ENCODE data around the gene DHODH.
"Not testable (repeated sequence)": the region's sequence is repeated elsewhere in the genome, so short reads cannot be mapped to it uniquely, and the experiment has no call there.

DHODH gene

DNA sequence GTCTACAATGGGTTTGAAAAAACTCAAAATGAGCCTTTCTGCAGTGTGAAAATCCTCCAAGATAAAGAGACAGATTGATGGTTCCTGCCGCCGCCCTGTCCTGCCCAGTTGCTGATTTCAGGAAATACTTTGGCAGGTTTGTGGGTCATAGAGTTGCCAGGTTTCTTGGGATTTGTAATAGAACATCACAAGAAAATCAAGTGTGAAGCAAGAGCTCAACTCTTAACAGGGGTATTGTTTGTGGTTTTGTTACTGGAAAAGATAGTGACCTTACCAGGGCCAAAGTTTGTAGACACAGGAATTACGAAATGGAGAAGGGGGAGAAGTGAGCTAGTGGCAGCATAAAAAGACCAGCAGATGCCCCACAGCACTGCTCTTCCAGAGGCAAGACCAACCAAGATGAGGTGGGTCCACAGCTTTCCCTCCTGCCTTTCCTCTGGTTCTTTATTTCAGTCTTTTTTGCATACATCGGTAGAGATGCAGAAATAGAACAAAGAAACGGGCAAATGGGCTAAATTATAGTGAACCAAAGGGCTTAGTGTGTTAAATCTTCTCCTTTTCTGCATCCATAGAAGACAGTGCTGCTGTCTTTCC lies 45.8 kb downstream of the DHODH start, which contains the start of gene HP:
Gene HP (plus strand): TSS at position 252 of the 594 bp plus-strand sequence. CDS start 148 bp downstream, at position 400.
- not testable (repeated sequence) for DNase-seq (ENCODE audit: low read depth in 3 of 3)

DNA sequence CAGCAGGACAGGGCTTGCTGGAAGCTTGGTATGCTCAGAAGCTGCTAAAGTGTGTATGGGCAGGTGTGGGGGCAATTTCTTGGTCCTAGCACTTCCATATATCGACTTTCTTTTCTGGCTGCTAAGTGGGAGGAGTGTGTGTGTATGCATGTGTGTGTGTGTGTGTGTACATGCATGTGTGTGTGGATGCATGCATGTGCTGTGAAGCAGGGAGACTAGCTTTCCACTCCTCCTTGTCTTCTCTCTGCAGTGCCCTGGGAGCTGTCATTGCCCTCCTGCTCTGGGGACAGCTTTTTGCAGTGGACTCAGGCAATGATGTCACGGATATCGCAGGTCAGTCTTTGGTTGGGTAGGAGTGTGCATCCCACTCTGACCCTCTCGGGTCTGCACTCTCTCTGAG lies 47.4 kb downstream of the DHODH start:
- DNase-seq (ENCODE audit: low read depth in 3 of 3), result no peak

DNA sequence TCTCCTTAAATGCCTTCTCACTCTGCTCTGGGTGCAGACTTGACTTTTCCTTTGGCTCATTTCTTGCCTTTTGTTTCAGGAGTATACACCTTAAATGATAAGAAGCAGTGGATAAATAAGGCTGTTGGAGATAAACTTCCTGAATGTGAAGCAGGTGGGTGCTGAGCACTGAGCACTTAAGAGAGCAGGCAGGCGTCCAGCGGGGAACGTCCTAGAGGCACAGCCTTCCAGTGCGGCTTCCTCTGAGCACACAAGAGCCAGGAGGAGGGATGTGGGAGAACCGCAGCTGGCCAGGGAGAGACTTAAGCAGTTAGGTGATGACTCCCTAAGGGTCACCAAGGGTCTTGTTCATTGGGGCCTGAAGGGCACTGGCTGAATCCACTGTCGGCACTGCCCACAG lies 48.8 kb downstream of the DHODH start:
- DNase-seq (ENCODE audit: low read depth in 3 of 3), result not testable (repeated sequence)

DNA sequence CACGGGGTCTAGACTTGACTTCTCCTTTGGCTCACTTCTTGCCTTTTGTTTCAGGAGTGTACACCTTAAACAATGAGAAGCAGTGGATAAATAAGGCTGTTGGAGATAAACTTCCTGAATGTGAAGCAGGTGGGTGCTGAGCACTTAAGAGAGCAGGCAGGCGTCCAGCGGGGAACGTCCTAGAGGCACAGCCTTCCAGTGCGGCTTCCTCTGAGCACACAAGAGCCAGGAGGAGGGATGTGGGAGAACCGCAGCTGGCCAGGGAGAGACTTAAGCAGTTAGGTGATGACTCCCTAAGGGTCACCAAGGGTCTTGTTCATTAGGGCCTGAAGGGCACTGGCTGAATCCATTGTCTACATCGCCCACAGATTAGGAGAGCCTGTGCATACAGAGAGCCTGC lies 50.5 kb downstream of the DHODH start:
- DNase-seq (ENCODE audit: low read depth in 3 of 3), result not testable (repeated sequence)

DNA sequence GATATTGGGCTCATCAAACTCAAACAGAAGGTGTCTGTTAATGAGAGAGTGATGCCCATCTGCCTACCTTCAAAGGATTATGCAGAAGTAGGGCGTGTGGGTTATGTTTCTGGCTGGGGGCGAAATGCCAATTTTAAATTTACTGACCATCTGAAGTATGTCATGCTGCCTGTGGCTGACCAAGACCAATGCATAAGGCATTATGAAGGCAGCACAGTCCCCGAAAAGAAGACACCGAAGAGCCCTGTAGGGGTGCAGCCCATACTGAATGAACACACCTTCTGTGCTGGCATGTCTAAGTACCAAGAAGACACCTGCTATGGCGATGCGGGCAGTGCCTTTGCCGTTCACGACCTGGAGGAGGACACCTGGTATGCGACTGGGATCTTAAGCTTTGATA lies 51.9 kb downstream of the DHODH start:
- DNase-seq (ENCODE audit: low read depth in 3 of 3), result no peak

DNA sequence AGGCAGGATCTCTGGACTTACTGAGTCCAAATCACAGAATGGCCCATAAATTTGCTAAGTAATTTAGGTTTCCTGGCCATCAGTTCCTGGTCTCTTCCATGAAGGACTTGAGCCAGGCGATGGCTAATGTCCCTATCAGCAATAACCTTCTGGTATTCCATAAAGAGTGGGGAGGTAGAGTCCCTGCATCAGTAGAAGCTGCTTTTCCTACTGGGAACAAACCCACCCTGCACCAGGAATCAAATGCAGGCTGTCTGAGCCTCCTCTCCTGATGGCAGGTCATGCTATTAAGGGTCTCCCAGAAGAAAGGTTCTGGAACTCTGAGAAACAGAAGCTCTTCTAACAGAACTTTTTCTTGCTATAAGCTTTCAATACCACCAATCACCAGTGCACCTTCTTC lies 53.0 kb downstream of the DHODH start:
- DNase-seq (ENCODE audit: low read depth in 3 of 3), result no peak

DNA sequence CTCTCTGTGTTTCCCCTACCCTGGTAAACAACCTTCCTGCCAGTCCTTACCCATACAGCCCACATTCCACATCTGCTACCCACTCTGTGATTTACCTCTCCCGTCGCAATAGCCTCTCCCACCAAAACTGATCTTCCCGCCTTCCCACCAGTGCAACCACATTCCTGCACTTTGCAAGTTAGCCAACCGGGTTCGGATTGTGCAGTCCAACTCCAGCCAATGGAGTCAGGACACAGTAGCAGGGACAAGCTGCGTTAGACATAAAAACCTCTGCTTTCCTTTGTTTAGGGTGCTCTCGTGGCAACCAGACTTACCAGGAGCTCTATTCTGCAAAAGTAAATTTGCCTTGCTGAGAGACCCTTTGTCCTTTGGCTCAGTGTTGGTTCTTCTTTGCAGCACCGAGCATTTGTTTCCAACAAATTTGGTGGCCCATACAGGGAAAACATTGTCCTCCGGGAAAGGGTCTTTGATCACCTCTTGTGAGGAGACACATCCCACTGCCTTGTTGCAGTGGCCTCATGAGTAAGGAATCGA lies 55.9 kb downstream of the DHODH start:
- no peak for DNase-seq (ENCODE audit: low read depth in 3 of 3)

DNA sequence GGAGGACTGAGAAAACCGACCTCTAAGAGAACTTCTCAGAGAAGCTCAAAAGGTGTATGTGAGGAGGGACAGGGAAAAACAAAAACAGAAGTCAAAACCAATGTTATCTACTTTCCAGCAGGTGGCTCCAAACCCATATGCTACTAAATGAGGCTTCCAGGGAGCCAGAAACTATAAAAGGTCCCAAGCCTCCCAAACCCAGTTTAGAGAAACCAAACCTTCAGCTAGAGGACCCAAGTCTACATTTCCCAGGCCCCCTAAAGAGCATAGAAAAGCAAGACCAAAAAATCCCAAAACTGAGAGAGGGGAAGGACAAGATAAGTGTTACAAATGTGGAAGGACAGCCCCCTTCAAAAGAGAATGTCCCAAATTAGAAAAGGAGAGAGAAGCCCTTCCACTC lies 58.2 kb downstream of the DHODH start:
- DNase-seq (ENCODE audit: low read depth in 3 of 3), result no peak

DNA sequence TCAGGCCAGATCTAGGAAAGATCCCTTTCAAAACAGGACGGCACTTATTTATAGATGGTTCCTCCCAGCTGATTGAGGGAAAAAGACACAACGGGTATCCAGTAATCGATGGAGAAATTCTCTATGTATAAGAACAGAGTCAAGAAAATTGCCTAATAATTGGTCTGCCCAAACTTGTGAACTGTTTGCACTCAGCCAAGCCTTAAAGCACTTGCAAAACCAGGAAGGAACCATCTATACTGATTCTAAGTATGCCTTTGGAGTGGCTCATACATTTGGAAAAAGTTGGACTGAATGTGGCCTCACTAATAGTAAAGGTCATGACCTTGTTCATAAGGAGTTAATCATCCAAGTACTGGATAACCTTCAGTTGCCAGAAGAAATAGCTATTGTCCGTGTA lies 60.4 kb downstream of the DHODH start:
- DNase-seq (ENCODE audit: low read depth in 3 of 3), result no peak

DNA sequence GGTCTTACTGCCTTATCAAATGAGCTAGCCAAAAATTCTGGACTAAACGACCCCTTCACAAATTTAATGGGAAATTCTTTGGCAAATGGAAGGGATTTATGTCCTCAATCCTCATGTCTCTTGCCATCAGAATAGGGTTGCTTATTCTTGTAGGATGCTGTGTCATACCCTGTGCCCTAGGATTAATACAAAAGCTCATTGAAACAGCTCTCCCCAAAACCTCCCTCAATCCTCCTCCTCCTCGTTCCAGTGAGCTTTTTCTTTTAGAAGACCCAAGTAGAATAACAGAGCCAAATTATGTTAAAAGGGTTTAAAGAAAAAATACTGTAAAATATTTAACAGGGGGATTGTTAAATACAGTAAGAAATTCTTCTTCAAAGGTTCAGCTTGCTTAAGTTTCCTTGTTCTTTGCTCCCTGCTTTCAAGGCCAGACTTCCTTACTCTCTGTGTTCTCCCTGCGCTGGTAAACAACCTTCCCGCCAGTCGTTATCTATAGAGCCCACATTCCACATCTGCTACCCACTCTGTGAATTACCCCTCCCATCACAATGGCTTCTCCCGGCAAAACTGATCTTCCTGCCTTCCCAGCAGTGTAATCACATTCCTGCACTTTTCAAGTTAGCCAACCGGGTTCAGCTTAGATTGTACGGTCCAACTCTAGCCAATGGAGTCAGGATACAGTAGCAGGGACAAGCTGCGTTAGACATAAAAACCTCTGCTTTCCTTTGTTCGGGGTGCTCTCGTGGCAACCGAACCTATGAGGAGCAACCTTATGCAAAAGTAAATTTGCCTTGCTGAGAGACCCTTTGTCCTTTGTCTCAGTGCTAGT lies 64.2 kb downstream of the DHODH start:
- no peak for DNase-seq (ENCODE audit: low read depth in 3 of 3)

DNA sequence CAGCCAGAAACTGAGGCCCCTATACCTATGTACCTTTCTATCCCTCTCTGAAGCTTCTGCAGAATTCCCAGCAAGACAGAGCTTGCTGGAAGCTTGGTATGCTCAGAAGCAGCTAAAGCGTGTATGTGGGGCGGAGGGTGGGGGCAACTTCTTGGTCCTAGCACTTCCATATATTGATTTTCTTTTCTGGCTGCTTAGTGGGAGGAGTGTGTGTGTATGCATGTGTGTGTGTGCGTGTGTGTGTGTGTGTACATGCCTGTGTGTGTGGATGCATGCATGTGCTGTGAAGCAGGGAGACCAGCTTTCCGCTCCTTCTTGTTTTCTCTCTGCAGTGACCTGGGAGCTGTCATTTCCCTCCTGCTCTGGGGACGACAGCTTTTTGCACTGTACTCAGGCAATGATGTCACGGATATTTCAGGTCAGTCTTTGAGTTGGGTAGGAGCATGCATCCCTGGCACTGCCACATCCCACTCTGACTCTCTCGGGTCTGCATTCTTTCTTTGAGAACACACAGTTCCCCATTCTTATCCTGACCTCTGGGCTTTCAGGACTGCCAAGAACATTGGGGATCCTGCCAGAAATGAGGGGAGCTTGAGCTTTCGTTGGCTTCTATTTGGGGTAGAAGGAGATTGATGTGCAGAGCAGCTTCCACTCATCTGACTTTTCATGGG lies 65.2 kb downstream of the DHODH start:
- DNase-seq (ENCODE audit: low read depth in 3 of 3), result no peak

DNA sequence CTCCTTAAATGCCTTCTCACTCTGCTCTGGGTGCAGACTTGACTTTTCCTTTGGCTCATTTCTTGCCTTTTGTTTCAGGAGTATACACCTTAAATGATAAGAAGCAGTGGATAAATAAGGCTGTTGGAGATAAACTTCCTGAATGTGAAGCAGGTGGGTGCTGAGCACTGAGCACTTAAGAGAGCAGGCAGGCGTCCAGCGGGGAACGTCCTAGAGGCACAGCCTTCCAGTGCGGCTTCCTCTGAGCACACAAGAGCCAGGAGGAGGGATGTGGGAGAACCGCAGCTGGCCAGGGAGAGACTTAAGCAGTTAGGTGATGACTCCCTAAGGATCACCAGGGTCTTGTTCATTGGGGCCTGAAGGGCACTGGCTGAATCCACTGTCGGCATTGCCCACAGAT lies 66.5 kb downstream of the DHODH start:
- DNase-seq (ENCODE audit: low read depth in 3 of 3), result not testable (repeated sequence)

Data from stimulated activated CD4-positive, alpha-beta T cell treated with anti-CD3 and anti-CD28 coated beads, TNF-alpha, amount 100 ng/mL, for 24 hours (primary cell).